ACHN (cell line): Measurements from ENCODE around the gene SLC35F3.
"Not testable (repeated sequence)": the region's sequence is repeated elsewhere in the genome, so short reads cannot be mapped to it uniquely, and the experiment has no call there.

Experiments
- DNase-seq: peaks from one replicate; pipeline ENCODE4 v3.0.0-alpha.2; 2015
- in situ Hi-C: cut with HindIII; loops from 2 replicates; pipeline ENCODE4 v1.10.0; 2017; ENCODE audit warnings: low sequenced_read_pairs, low pct_ligation_motif_present, low pct_unique_long_range_greater_than_20kb

SLC35F3 gene

DNA sequence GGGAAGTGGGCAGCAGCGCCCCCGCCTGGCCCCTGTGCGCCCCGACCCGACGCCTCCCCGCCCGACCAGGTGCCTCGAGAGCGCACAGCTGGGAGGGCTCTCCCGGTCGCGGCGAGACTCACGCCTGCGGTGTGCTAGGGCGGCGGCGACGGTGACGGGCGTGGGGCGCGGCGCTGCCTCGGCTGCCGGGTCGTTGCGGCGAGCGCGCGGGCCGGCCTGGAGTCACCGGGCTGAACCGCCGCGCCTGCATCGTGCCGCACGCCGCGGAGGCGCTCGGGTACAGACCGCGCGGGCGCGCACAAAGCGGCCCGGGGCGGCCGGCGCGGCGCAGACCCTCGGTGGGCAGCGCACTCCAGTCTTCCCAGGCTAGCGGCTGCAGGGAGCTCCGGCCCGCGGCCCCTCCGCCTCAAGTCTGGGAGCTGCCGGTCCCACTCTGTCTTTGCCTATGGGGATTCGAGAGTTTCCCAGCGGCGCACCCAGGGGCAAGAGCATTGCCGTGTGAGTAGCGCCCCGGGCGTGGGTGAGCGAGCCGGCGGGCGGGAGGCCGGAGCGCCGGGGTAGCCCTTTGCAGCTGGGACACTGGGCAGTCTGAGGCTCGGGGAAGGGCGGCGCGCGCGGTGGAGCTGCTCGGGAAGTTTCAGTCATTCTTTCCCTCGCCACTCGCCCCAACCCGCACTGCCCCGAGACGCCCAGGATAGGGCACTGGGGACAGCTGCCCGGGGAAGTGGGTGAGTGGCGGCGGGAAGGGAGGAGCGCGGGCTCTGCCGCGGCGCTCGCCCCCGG, at the start of gene SLC35F3:
Gene SLC35F3, plus strand, starts transcription at position 44 of the 783 bp plus-strand sequence.
- peak; percentile 86 for DNase-seq
- in situ Hi-C loops = no loop called here

DNA sequence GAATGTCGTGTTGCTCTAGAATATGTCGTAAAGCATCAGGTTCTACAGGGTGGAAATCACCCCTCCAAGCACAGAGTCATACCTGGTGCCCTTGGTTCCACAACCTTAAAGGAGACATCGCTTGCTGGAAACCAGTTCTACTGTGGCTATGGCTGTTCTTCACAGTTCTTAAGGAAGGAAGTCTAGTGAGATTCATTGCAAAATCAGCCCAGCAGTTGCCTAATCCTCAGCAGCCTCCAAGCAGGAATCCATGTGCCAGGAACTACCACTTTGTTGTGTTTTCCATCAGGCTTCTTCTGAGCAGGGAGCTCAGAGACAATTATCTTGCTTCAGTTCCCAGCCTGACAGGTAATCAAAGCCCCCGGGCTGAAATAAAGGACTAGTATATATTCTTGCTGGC, 45.0 kb upstream of the SLC35F3 start:
- in situ Hi-C loops = no loop called here
- no peak for DNase-seq

DNA sequence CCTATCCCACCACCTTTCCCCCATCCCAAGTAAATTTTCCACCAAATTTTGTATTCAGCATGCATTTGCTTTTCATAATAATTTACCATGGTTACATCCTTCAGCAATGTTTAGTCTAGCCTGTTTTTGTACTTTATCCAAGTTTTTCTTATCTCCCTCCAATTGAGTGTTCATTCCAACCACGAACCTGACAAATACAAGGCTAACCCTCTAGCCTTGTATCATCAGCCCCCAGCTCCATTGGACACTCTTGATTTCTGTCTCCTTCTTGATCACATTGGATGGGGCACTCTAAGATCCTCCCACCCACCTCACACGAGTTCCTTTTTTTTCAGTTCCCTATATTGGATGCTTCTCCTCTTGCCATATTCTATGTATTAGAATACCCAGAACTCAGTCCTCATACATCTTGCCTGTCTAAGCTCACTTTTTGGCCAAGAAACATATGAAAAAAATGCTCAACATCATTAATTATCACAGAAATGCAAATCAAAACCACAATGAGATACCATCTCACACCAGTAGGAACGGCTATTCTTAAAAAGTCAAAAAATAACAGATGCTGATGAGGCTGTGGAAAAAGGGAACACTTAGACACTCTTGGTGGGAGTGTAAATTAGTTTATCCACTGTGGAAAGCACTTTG, 40.5 kb upstream of the SLC35F3 start:
- DNase-seq = no peak
- in situ Hi-C loops = no loop called here

DNA sequence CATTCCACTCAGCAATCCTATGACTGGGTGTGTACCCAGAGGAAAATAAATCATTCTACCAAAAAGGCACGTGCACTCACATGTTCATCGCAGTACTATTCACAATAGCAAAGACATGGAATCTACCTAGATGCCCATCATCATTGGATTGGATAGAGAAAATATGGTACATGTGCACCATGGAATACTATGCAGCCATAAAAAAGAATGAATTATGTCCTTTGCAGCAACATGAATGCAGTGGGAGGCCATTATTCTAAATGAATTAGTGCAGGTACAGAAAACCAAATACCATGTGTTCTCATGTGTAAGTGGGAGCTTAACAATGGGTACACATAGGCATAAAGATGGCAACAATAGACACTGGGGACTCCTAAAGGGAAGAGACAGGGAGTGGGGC, 39.9 kb upstream of the SLC35F3 start:
- in situ Hi-C loops = no loop called here
- DNase-seq = no peak

DNA sequence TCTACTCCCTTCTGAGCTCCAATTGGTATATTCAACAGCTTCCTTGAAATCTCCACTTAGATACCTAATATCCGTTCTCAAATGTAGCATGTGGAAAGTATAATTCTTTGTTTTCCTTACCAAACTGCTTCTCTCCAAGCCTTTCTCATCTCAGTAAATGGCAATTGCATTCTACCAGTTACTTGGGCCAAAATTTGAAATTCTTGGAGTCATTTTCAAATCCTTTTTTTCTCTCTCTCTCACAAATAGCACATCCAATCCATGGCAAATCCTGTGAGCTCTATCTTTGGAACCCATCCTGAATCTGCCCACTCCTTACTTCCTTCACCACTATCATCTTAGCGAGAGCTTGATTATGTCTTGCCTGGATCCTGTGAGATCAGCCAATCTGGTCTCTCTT, 39.3 kb upstream of the SLC35F3 start:
- DNase-seq = no peak
- in situ Hi-C loops = no loop called here

DNA sequence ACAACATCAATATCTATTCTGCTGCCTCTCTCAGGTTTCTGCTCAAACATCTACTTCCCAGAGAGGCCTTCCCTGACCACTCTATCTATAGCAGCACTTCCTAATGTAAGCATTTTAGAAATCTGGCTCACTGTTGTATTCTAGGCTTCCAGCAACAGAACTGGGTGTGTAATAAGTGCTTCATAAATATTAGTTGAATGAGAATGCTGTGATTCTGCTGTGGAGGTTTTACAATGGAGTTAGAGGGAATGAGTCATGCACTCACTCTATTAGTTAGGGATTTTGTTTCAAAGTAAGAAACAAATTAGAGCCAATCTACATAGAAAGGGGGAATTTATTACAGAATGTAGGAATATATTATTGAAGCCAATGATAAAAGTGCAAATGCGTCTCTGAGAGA, 38.6 kb upstream of the SLC35F3 start:
- in situ Hi-C loops = no loop called here

DNA sequence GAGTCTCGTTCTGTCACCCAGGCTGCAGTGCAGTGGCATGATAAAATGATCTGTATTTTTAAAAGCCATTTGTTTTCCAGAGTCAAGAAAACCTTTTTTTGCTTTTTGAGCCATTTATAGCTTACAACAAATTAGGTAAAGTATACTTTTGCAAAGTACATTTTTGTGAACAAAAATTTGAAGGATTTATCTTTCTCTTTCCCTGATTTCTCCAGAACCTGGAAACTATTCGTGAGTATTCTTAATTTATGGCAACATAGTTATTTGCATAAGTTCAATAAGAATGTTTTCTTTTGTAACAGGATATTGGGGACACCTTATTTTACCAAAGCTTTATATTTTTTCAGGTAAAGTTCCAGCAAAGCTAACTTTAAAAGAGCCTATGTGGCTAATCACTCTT, 37.4 kb upstream of the SLC35F3 start:
- DNase-seq = no peak
- in situ Hi-C loops = no loop called here

More for the DNA sequence above, 38.6 kb upstream of the SLC35F3 start:
- no peak for DNase-seq

DNA sequence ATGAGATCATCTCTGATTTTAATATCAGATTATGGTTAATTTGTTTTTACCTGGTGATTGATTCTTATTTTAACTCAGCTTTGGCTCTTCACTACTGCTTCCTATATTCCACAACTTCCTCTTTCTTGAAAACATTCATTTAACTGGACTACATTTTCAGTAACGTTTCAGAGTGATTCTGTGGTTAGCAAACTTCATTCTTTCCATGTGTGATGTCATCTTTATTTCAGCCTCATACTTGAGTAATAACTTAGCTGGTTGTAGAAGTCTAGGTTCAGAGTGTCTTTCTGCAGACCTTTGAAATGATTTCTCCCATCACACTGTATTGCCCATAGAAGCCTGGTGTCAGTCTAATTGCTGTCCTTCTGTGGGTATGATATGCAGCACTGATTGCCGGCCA, 36.0 kb upstream of the SLC35F3 start:
- in situ Hi-C loops = no loop called here
- DNase-seq = no peak

DNA sequence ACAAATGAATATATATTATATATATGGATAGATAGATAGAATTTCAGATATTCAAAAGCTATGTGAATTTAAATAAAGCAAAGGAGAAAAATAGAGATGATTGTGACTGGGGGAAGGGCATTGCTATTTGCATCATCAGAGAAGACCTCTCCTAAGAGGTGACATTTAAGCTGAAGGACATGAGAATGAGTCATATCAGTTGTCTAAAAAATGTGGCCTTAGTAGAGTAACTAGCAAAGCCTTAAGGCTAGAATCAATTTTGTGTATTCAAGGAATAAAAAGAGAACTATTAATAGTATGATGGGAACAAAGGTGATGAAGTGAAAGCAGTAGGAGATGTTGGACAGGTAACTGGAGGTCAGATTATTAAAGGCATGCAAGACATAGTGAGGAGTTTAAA, 34.8 kb upstream of the SLC35F3 start:
- in situ Hi-C loops = no loop called here
- no peak for DNase-seq

DNA sequence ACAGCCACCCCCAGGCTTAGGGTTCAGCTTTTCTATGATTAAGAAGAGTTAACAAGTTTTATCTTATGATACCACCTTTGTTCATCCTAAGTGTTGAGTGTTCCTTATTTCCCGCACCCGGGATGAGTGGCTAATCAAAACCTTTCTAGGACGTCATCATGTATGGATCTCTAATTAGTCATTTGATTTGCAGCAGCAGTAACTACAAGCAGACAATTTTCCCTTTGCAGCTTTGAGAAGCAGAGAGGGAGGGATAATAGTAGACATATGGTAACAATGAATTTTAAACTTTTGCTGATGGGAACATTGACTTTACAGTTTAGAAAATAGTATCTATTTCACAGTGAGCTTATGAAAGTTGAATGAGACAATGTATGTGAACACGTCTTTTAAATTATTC, 30.8 kb upstream of the SLC35F3 start:
- in situ Hi-C loops = no loop called here

DNA sequence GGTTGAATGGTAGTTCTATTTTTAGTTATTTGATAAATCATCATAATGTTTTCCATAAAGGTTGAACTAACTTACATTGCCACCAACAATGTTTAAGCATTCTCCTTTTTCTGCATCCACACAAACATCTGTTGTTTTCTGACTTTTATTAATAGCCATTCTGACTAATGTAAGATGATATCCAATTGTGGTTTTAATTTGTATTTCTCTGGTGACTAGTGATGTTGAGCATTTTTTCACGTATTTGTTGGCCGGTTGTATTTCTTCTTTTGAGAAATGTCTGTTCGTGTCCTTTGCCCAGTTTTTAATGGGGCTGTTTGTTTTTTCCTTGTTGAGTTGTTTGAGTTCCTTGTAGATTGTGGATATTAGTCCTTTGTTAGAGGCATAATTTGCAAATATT, 24.6 kb upstream of the SLC35F3 start:
- DNase-seq = no peak
- in situ Hi-C loops = no loop called here

More for the DNA sequence above, 30.8 kb upstream of the SLC35F3 start:
- no peak for DNase-seq

DNA sequence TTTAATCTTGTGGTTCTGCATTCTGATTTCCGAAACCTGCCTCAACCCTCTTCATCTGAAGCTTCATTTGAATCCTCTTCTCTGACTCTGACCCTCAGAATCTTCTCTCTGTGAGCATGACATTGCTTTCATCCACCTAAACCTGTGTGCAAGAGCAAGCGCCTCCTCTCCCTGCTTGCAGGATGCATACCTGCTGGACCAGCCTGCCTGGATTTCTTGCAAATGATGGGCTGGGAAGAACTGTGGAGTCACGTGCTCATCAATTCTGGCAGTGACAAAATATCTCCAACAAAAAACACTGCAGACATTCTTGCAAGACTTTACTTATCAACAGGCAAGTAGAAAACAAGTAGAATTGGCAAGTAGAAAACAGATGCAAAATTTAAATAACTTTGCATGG, 20.8 kb upstream of the SLC35F3 start:
- in situ Hi-C loops = no loop called here
- DNase-seq = no peak

DNA sequence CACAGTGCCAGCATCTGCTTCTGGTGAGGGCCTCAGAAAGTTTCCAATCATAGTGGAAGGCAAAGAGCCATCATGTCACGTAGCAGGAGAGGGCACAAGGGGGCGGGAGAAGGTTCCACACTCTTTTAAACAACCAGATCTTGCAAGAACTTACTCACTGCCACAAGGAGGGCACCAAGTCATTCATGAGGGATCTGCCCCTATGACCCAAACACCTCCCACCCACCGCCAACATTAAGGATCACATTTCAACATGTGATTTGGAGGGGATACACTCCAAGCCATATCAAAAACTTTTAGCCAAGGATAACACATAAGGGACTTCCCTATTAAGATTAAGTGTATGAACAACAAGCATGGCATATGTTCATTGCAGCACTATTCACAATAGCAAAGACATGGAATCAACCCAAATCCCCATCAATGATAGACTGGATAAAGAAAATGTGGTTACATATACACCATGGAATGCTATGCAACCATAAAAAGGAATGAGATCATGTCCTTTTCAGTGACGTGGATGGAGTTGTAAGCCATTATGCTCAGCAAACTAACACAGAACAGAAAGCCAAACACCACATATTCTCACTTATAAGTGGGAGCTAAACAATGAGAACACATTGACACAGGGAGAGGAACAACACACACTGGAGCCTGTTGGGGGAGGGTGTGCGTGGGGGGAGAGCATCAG, 19.9 kb upstream of the SLC35F3 start:
- DNase-seq = no peak
- in situ Hi-C loops = no loop called here

DNA sequence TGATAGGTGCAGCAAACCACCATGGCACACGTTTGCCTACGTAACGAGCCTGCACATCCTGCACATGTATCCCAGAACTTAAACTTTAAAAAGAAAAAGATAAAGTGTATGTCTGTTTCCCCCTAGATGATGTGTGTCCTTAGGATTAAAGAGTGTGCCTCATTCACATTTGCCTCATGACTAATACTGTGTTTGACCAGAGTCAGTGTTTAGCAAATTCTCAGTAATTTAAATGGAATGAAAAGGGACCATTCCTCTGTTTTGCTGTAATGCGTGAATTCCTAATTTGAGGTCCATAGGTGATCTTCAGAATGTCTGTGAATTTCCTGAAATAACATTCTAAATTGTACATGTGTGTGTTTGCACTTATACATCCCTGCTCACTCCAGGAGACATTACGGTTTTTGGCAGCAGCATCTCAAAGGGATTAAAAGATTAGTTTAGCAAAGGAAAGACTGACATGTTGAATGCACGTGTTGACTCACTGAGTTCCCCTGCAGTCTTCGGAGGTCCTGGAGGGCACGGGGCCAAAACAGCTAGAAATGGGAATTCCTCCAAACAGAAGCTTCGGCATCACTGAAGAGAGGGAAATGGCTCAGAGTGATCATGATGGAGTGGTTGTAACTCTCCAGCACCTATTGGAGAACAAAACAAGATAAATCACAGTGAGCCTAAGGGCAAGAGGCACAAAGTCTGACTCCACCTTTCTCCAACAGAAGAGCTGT, 19.1 kb upstream of the SLC35F3 start:
- in situ Hi-C loops = no loop called here

DNA sequence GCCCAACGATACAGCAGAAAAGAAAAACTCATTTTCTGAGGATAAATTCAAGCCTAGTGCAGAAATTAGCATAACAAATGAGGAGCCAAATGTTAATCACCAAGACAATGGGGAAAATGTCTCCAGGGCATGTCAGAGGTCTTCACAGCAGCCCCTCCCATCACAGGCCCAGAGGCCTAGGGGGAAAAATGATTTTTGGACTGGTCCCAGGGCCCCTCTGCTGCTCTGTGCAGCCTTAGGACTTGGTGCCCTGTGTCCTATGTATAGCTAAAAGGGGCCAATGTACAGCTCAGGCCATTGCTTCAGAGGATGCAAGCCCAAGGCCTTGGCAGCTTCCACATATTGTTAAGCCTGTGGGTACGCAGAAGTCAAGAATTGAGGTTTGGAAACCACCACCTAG, 13.3 kb upstream of the SLC35F3 start:
- in situ Hi-C loops, DNase-seq: not testable (repeated sequence)

More for the DNA sequence above, 19.1 kb upstream of the SLC35F3 start:
- DNase-seq = no peak

DNA sequence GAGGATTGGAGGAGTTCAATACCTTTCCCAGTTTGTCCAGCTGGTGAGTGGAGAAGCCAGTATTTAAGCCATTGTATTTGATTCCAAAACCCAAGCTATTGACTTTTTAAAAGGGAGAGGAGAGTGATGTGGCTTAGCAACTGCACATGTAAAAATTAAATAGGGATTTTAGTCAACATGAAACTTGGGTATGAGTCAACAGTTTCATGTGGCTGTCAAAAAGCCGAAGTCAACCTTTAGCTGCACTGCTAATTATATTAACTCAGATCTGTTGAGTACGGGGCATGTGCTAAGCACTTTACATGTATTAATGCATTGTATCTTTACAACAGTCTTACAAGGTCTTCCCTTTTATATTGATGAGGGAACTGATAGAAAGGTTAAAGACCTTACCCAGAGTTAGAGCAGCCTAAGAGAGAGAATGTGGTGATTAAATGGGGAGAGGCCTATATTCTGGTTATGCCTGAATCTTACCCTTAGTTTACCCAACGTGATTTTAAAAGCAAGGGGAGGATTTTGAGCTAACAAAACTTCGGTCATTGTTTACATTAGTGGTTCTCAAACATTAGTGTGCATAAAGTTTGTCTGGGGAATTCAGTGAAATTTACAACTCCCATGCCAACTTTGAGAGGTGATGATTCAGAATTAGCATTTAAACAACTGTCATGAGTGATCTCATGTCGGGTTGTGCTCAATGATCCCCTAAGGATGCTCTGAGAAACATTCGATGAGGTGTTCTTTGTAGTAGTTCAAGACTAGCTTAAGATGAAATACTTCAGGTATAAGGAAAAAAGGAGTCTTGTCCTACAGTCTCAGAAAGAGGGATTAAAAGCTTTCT, 6.9 kb upstream of the SLC35F3 start:
- in situ Hi-C loops = no loop called here
- DNase-seq = no peak

DNA sequence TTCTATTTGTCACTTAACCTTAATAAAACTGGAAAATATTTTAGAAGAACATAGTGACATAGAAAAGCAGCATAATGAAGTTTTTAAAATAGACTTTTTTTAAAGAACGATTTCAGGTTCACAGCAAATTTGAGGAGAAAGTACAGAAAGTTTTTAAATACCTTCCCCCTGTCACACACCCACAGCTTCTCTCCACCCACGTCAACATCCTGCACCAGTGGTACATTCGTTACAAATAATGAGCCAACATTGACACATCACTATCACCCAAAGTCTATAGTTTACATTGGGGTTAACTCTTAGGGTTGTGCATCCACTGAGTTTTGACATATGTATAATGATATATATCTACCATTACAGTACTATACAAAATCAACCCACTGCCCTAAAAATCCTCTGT, 3.0 kb upstream of the SLC35F3 start:
- no peak for DNase-seq
- in situ Hi-C loops = no loop called here

DNA sequence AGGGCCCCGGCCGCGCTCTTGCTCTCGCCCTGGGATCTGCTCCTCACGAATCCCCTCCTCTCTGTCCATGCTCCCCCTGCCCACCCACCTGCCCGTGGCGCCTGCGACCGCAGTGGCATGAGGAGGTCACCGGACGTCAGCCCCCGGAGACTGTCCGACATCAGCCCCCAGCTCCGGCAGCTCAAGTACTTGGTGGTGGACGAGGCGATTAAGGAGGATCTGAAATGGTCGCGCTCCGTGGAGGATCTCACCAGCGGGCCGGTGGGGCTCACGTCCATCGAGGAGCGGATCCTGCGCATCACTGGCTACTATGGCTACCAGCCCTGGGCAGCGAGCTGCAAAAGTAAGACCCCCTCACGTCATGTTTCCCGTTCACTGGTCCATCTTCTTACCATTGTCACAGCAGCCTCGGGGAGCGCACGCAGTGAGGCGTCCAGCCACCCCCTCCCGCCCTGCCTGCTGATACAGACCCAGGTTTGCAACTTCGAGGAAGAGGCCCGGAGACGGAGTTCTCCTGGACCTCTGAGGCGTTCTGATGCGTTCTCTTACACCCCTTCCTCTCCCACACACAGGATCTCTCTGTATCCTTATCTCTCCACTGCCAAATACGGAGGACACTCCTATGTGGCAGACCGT, 1.1 kb downstream of the SLC35F3 start:
- in situ Hi-C loops = no loop called here
- peak; percentile 56 for DNase-seq
